HG02763 (cell line): Measurements from ENCODE around the gene AFDN.

ENCODE experiments used
- ATAC-seq: cut with Tn5 transposase; IDR thresholded peaks from one replicate; pipeline ENCODE4 v1.9.1; 2021; ENCODE audit warnings: mild to moderate bottlenecking, moderate library complexity; ENCODE audit not compliant: unreplicated experiment

The AFDN gene

GRCh38 chr6:167912494-167912893 lies 85.8 kb downstream of the AFDN start:
- ATAC-seq: no peak

DNA sequence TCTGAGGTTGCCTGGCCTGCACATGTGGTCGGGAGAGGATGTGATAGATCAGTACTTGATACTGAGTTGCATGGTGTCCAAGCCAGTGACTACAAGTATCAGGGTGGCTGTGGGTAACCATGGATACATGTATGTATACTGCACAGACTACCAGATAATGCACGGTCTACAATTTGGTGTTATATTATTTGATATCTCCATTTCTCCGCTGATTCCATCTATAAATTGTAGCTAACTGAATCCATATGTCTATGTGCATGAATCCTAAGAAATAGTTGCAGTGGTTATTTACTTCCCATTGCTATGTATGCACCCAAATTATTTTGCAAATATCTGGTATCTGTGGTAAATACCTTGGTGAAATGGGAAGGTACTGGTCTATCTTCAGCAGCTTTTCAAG lies 87.0 kb downstream of the AFDN start:
- no peak for ATAC-seq

DNA sequence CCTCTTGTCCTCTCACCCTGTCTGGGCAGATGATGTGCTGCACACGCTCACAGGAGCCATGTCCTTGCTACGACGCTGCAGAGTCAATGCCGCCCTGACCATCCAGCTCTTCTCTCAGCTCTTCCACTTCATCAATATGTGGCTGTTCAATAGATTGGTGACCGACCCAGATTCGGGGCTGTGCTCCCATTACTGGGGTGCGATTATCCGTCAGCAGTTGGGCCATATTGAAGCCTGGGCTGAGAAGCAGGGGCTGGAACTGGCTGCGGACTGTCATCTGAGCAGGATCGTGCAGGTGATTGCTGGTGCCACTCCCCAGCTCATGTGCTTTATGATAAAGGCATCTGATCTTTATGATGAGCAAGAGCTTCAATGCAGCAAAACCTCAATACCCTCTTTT lies 88.4 kb downstream of the AFDN start:
- ATAC-seq: no peak

- ATAC-seq: no peak
Observed at GRCh38 chr6:167917551-167918154, 90.9 kb downstream of the AFDN start.

GRCh38 chr6:167918548-167919278 lies 92.0 kb downstream of the AFDN start:
- ATAC-seq: no peak

DNA sequence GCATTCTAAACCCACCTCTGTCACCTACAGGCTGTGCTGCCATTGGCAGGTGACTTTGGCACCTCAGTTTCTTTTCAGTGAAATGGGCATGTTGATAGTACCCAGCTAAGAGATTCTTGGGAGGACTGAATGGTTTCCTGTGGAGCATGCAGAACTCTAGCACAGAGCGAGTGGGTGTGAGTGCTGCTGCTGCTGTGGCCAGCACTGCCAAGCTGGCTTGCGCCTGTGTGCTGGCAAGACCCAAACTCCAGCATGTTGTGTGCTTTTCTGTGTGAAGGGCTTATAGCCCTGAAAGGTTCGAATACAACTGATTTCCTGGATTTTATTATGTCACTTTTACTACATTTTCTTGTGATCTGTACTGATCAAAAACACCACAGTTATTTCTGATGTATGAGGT lies 92.6 kb downstream of the AFDN start:
- ATAC-seq: no peak

DNA sequence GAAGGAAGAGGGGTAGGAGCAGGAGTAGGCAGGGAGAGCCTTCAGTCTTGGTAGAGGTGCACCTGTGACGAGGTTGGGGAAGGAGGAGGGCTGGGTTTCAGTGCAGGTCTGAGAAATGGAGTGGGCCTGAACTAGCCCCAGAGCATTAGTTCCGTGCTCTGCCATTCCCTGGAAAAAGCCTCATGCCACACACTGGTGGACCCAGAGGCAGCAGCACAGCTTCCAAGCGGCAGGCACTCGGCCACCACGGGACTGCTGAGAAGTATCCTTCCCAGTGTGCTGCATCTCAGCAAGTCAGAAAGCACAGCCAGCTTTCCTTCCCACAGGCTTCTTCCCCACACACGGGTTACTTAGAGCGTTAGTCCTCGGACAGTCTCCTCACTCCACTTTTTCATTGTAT lies 93.5 kb downstream of the AFDN start:
- ATAC-seq: no peak

DNA sequence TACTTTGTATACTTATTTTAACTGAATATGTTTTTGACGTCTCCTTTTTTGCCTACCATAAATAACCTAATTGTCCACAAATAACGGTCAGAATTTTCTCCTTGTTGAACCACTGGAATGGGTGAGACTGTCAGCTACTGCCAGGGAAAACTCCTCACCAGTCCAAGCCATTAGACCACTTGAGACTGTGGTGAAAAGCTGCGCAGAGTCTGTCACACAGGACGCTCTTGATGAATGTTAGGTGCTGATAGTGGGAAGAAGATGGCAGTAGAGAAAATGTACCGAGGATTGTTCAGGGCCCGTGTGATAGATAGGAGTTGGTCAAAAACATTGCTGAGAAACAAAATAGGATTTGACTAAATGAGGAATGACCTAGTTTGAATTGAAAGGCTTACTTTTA lies 95.1 kb downstream of the AFDN start:
- no peak for ATAC-seq

GRCh38 chr6:167925026-167925425 lies 98.3 kb downstream of the AFDN start:
- no peak for ATAC-seq

GRCh38 chr6:167927246-167927645 lies 100.5 kb downstream of the AFDN start:
- ATAC-seq: no peak

DNA sequence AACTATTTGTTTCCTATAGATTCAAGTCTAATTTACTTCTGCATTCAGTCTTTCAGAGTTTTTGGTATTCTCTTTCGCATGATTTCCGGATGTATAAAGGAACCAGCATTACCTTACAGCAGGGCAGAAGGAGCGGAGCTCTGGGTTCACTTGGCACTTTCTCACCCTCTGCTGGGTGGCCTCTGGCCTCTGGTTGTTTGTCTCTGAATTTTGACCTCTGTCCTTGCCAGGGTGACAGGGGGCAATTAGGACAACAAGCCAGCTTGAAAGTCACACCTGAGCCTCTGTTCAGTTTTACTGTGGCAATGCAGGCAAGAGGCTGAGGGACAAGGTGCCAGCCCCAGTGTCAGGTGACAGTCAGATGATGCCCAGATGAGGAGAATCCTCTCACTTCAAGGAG lies 101.4 kb downstream of the AFDN start:
- no peak for ATAC-seq

DNA sequence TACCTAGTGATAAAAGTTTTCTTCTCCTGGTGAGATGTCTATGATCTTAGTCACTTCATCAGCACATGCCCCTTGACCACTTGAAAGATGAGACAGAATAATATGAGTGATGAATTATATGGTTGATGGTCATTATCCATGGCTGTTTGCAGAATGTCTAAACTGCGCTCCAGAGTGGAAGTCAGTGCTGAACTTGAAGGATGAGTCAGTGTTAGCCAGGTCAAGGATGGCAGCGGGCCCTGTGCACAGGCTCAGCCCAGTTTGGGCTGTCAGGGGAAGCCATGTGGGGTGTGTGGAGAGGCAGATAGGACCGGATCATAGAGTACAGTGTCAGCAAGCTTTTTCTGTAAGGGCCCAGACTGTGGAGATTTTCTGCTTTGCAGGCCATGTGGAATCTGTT lies 103.6 kb downstream of the AFDN start:
- ATAC-seq: no peak

DNA sequence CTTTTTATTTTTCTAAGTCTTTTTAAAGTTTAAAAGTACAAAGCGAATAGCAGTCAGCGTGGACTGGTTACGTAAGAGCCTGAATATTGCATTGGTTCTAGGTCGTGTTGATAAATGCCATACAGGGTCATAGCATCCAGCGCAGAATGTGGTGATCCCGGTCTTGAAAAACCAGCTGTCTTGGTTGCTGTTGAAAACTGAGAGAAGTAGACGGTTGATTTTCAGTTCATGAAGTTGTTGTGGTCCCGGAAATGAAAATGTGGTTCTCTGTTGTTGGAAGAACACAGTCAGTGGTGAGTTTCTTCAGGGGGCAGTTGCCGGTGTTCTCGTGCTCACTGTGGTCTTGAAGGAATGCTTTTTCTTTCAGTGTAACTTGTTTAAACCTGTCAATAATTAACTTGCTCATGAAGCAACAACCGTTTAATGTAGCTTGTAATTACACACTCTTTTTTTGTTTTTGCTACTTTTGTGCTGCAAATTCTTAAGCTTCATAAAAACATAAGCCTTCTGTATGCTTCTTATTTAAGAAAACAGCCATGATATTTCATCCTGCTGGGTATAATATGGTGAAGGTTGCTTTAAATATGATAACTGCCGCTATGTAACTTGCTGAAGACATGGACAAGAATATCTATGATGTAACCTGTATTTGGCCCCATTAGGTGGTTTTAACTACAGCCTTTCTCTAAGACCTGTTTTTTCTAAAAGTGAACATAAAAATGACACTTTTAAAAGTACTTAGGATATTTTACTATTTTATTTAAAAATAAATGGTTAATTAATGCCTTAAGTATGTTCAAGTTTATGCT lies 106.0 kb downstream of the AFDN start:
- no peak for ATAC-seq

DNA sequence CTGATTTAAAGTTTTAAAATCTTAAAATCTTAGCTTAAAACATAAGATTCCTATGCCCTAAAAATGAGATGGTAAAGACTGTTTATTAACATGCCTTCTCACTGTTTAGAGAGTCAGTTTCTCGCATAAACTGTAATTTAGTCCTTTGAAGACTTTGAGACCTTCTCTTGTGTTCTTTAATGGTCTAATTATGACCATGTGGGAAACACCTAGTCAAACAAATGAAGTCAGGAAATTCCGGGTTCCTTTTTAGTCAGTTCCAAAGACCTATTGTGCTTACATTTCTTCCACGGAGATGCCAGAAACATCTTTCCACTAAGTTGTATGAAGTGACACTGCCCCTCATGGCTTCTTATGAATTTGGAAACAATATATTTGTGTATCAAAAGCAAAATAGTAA lies 106.6 kb downstream of the AFDN start:
- ATAC-seq: no peak

DNA sequence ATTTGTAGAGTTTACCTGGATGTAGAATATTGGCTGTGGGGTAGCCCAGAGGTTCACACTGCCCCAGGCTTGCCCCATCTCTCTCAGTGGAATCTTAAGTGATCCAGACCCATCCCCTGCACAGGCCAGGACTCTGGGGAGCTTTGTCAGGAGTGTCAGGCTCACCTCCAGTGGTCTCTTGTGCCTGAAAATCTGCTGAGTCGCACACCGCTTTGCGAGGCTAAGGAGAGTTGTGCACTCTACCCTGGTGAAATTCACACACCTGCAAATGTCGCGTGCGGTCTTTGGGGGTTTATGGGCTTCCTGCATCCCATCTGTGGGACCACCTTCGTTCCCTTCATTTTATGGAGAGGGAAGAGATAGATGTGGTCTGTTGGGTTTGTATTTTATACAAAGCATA lies 107.1 kb downstream of the AFDN start:
- ATAC-seq: no peak

DNA sequence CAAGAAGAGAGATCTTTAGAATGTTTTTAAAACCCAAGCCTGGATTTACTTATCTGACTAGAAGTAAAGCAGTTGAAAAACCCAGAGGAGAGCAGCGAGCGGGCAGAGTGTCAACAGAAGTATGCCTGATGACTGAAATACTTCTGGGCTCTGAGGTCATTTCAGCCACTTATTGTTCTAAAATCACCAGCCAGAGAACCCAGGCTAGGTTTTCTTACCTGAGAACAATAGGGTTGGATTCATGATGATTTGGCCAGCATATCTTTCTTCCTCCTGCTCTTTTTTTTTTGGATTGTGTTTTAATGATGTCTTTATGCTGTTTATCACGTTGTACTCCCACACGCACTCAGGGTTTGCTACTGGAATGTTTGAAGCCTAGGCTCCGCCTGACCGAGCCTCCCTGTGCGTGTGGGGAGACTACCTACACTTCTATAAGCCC lies 107.7 kb downstream of the AFDN start:
- ATAC-seq: no peak

DNA sequence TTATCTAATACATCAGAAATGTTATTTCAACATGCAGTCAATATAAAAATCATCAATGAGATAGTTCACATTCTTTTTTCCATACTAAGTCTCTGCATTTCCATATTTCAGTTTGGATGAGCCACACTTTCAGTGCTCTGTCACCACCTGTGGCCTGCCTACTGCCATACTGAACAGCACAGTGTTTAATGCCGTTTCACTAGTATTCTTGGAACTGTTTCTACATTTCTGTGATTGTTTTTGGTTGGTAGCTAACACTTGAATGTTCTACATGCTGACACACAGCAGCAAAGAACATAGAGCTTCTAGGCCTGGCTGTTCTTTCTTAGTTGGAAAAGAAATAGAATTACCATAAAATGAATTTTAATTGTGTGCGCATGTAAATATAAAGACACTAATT lies 109.3 kb downstream of the AFDN start:
- ATAC-seq: no peak

DNA sequence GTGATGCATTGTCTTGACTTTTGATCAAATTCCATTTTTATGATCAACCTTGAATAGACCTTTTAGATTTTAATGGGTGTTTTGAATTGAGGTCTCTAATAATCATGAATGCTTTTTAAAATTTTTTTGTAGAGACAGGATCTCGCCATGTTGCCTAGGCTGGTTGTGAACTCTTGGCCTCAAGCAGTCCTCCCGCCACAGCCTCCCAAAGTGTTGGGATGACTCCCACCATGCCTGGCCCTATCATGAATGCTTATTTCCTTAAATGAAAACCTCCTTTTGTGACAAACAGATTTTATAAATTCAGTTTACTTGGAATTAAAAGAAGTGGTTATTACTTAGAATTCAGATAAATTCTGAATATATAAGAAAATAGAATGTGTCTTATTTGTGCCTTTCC lies 110.6 kb downstream of the AFDN start:
- ATAC-seq: no peak

GRCh38 chr6:167937948-167938911 lies 111.5 kb downstream of the AFDN start:
- ATAC-seq: no peak

DNA sequence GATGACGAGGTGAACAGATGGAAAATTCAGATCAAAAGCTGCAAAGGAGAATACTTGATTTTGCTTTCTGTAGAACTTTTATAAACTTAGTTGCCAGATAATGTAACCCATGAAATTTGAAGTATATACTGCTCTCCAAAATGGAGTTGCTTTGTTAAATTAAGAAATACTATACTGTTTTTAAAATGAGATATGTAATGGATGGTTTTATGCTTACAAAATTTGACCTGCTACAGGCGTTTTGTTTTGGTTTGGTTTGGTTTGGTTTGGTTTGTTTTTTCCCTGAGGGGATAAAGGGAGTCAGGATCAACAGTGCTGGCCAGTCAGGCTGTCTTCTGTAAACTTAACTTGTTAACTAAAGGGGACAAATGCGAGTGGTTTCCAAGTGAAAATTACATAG lies 115.1 kb downstream of the AFDN start:
- ATAC-seq: no peak

DNA sequence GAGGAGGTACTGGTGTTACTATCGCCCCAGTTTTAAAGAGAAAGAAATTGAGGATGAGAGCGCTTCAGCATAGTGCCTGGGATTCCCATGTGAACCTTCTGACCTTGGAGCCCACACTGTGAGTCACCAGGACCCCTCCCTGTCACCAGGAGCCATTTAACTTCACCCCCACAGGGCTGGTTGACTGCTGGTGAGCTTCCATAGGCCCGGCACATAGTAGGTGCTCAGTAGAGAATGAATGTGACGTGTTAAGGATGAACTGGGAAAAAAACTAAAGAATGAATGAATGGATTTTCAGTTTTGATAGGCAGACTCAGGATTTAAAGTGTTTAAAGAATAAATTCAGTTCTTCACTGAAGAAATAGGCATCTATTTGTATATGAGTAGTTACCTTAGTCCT lies 117.4 kb downstream of the AFDN start:
- ATAC-seq: no peak
